IPS-18c (cell line): Measurements from ENCODE around the gene SMAD5.

Source experiments
- H3K4me3 ChIP-seq: 2 replicates; pipeline ENCODE4 v1.7.0; 2013; ENCODE audit warnings: low read depth, mild to moderate bottlenecking, low read length, moderate library complexity; ENCODE audit not compliant: insufficient read depth
- H3K9me3 ChIP-seq: one replicate; pipeline ENCODE4 v1.6.1; 2013; ENCODE audit warnings: mild to moderate bottlenecking, low read length, moderate library complexity; ENCODE audit not compliant: control insufficient read depth, insufficient read depth

SMAD5 gene

GRCh38 chr5:136202469-136203205, 70.0 kb downstream of the SMAD5 start:
- Histone ChIP-seq H3K9me3 (peaks cover 3% of the 10 kb centered on the region), H3K4me3 (no peak overlapping the region)

- Histone ChIP-seq H3K4me3 (no peak overlapping the region), H3K9me3 (peaks cover 3% of the 10 kb centered on the region)
Observed at GRCh38 chr5:136203303-136203922, 70.8 kb downstream of the SMAD5 start.

- H3K4me3 ChIP-seq: no peak overlapping the region
Observed at GRCh38 chr5:136205061-136205702, 72.5 kb downstream of the SMAD5 start.

GRCh38 chr5:136205941-136206340, 73.3 kb downstream of the SMAD5 start:
- Histone ChIP-seq H3K4me3 (no peak overlapping the region), H3K9me3 (peaks cover 3% of the 10 kb centered on the region)

More at GRCh38 chr5:136205061-136205702, 72.5 kb downstream of the SMAD5 start:
- peaks cover 3% of the 10 kb centered on the region for H3K9me3 ChIP-seq

- Histone ChIP-seq H3K4me3 (no peak overlapping the region), H3K9me3 (peaks cover 3% of the 10 kb centered on the region)
Observed at GRCh38 chr5:136206361-136206760, 73.7 kb downstream of the SMAD5 start.

GRCh38 chr5:136207631-136208030, 75.0 kb downstream of the SMAD5 start:
- H3K4me3 ChIP-seq: no peak overlapping the region
- peaks cover 3% of the 10 kb centered on the region for H3K9me3 ChIP-seq

GRCh38 chr5:136208916-136209315, 76.3 kb downstream of the SMAD5 start:
- Histone ChIP-seq H3K4me3 (no peak overlapping the region), H3K9me3 (peaks cover 3% of the 10 kb centered on the region)

- H3K9me3 ChIP-seq: peaks cover 3% of the 10 kb centered on the region
- H3K4me3 ChIP-seq: no peak overlapping the region
Observed at GRCh38 chr5:136209346-136209910, 76.8 kb downstream of the SMAD5 start.

- H3K9me3 ChIP-seq: peaks cover 3% of the 10 kb centered on the region
- H3K4me3 ChIP-seq: no peak overlapping the region
Observed at GRCh38 chr5:136210259-136210658, 77.6 kb downstream of the SMAD5 start.

GRCh38 chr5:136211282-136212040, 78.8 kb downstream of the SMAD5 start:
- Histone ChIP-seq H3K4me3 (no peak overlapping the region), H3K9me3 (no peaks in the 10 kb centered on the region)

GRCh38 chr5:136212252-136212721, 79.6 kb downstream of the SMAD5 start:
- Histone ChIP-seq H3K9me3 (no peaks in the 10 kb centered on the region), H3K4me3 (no peak overlapping the region)

- no peak overlapping the region for H3K4me3 ChIP-seq
- no peaks in the 10 kb centered on the region for H3K9me3 ChIP-seq
Observed at GRCh38 chr5:136213919-136214493, 81.4 kb downstream of the SMAD5 start.

- Histone ChIP-seq H3K9me3 (no peaks in the 10 kb centered on the region), H3K4me3 (no peak overlapping the region)
Observed at GRCh38 chr5:136215812-136216211, 83.2 kb downstream of the SMAD5 start.

- Histone ChIP-seq H3K4me3 (no peak overlapping the region), H3K9me3 (no peaks in the 10 kb centered on the region)
Observed at GRCh38 chr5:136216230-136216629, 83.6 kb downstream of the SMAD5 start.

- no peak overlapping the region; the same call in 1 of the 2 replicates for H3K4me3 ChIP-seq
- peaks cover 4% of the 10 kb centered on the region for H3K9me3 ChIP-seq
Observed at GRCh38 chr5:136221340-136221739, 88.7 kb downstream of the SMAD5 start.

GRCh38 chr5:136222580-136223235, 90.1 kb downstream of the SMAD5 start:
- Histone ChIP-seq H3K4me3 (no peak overlapping the region), H3K9me3 (peaks cover 4% of the 10 kb centered on the region)
